Suprapubic skin (tissue), 4 donors: ENCODE measurements around the gene OOEP. TPM values are rescaled to one million over a fixed set of nuclear protein-coding genes. Genes with fewer than 3 reads are reported as not detected.

Experiments used
- DNase-seq, 2 donors: peaks; one replicate each; pipeline ENCODE4 v3.0.0-alpha.2; 2019; ENCODE audit warnings: low spot score in 2 of 2
- H3K27ac ChIP-seq: fragments of 200-600 bp; sonication (generic); one replicate; pipeline ENCODE4 v1.5.1; 2019
- H3K27me3 ChIP-seq: fragments of 200-600 bp; sonication (generic); one replicate; pipeline ENCODE4 v1.5.1; 2019
- H3K36me3 ChIP-seq: fragments of 200-600 bp; sonication (generic); one replicate; pipeline ENCODE4 v1.5.1; 2019
- H3K4me1 ChIP-seq: fragments of 200-600 bp; sonication (generic); one replicate; pipeline ENCODE4 v1.5.1; 2019
- H3K4me3 ChIP-seq: fragments of 200-600 bp; sonication (generic); one replicate; pipeline ENCODE4 v1.5.1; 2019; ENCODE audit warnings: mild to moderate bottlenecking
- H3K9me3 ChIP-seq: fragments of 200-600 bp; sonication (generic); one replicate; pipeline ENCODE4 v1.5.1; 2019
- CTCF ChIP-seq, 2 donors: fragments of 200-600 bp in 1 of 2; fragments of 450-650 bp in 1 of 2; sonication (generic) in 1 of 2; IDR thresholded peaks; one replicate each; pipeline ENCODE4 v1.5.1; 2016 to 2019; ENCODE audit warnings: antibody characterized with exemption in 2 of 2, mild to moderate bottlenecking in 1 of 2, moderate library complexity in 1 of 2
- EP300 ChIP-seq: sonication (generic); formaldehyde crosslinking; IDR thresholded peaks from one replicate; pipeline ENCODE4 v1.6.1; 2017; ENCODE audit warnings: antibody characterized with exemption
- POLR2A ChIP-seq, 2 donors: fragments of 450-650 bp; IDR thresholded peaks; one replicate each; pipeline ENCODE4 v1.6.1; 2017; ENCODE audit warnings: antibody characterized with exemption in 2 of 2, mild to moderate bottlenecking in 2 of 2, moderate library complexity in 2 of 2
- POLR2AphosphoS5 ChIP-seq, 3 donors: sonication (generic); formaldehyde crosslinking; IDR thresholded peaks; one replicate each; pipeline ENCODE4 v1.6.1; 2017; ENCODE audit warnings: antibody characterized with exemption in 3 of 3
- WGBS: methylation state at CpG from one replicate; pipeline ENCODE4 v1.1.5; 2018; 5-methylcytosine and 5-hydroxymethylcytosine counted together
- total RNA-seq, 4 donors: library from RNA; depleted of rRNA; stranded (reverse); fragments of >200 nt; gene quantifications; one replicate each; pipeline ENCODE4 v1.1.0, GENCODE V29; 2016

OOEP gene
- total RNA-seq, 4 donors from 2014 or later, result 0.87 TPM; not detected in 3

- Histone ChIP-seq H3K9me3 (no peaks in the 10 kb centered on the region), H3K4me3 (no peak overlapping the region), H3K27me3 (peaks cover 9% of the 10 kb centered on the region), H3K4me1 (no peaks in the 10 kb centered on the region), H3K36me3 (no peaks in the 10 kb centered on the region), H3K27ac (no peak overlapping the region)
- no peak for DNase-seq
- TF ChIP-seq POLR2A (IDR thresholded peaks at IDR 0.05) (no peak), CTCF (IDR thresholded peaks at IDR 0.05) (no peak), POLR2AphosphoS5 (IDR thresholded peaks at IDR 0.05) (no peak), EP300 (no peak)
These were observed 26.5 kb downstream of the OOEP start for GRCh38 chr6:73343164-73343563.

GRCh38 chr6:73342174-73342573, 27.5 kb downstream of the OOEP start:
- TF ChIP-seq POLR2A (IDR thresholded peaks at IDR 0.05) (no peak), CTCF (IDR thresholded peaks at IDR 0.05) (no peak), POLR2AphosphoS5 (IDR thresholded peaks at IDR 0.05) (no peak), EP300 (no peak)
- WGBS, result 78% methylated on average over 5 of the region's 5 CpGs
- Histone ChIP-seq H3K4me1 (no peaks in the 10 kb centered on the region), H3K4me3 (no peak overlapping the region), H3K27ac (no peak overlapping the region), H3K36me3 (no peaks in the 10 kb centered on the region), H3K27me3 (no peaks in the 10 kb centered on the region), H3K9me3 (no peaks in the 10 kb centered on the region)
- DNase-seq, result no peak

GRCh38 chr6:73341335-73341734, 28.4 kb downstream of the OOEP start:
- H3K27ac ChIP-seq, result no peak overlapping the region
- no peak overlapping the region for H3K4me3 ChIP-seq
- H3K9me3 ChIP-seq, result no peaks in the 10 kb centered on the region
- TF ChIP-seq POLR2A (IDR thresholded peaks at IDR 0.05) (no peak), POLR2AphosphoS5 (IDR thresholded peaks at IDR 0.05) (no peak), CTCF (IDR thresholded peaks at IDR 0.05) (no peak), EP300 (no peak)
- no peak for DNase-seq
- WGBS, result 58% methylated on average over 1 of the region's 1 CpG
- H3K36me3 ChIP-seq, result no peaks in the 10 kb centered on the region
- no peaks in the 10 kb centered on the region for H3K27me3 ChIP-seq
- no peaks in the 10 kb centered on the region for H3K4me1 ChIP-seq

GRCh38 chr6:73340048-73340447, 29.6 kb downstream of the OOEP start:
- no peak for DNase-seq
- Histone ChIP-seq H3K9me3 (no peaks in the 10 kb centered on the region), H3K36me3 (no peaks in the 10 kb centered on the region), H3K4me1 (no peaks in the 10 kb centered on the region), H3K4me3 (no peak overlapping the region), H3K27ac (no peak overlapping the region), H3K27me3 (no peaks in the 10 kb centered on the region)
- no peak for TF ChIP-seq CTCF (IDR thresholded peaks at IDR 0.05)
- TF ChIP-seq POLR2AphosphoS5 (IDR thresholded peaks at IDR 0.05), result no peak
- TF ChIP-seq EP300, result no peak
- 43% methylated on average over 2 of the region's 2 CpGs for WGBS

- no peaks in the 10 kb centered on the region for H3K27me3 ChIP-seq
- 56% methylated on average over 3 of the region's 3 CpGs for WGBS
- TF ChIP-seq EP300 (no peak), CTCF (IDR thresholded peaks at IDR 0.05) (no peak), POLR2A (IDR thresholded peaks at IDR 0.05) (no peak), POLR2AphosphoS5 (IDR thresholded peaks at IDR 0.05) (no peak)
- H3K27ac ChIP-seq, result no peak overlapping the region
- no peaks in the 10 kb centered on the region for H3K9me3 ChIP-seq
- H3K4me1 ChIP-seq, result no peaks in the 10 kb centered on the region
- H3K36me3 ChIP-seq, result no peaks in the 10 kb centered on the region
- no peak overlapping the region for H3K4me3 ChIP-seq
- DNase-seq, result no peak
These were observed 30.4 kb downstream of the OOEP start for GRCh38 chr6:73339340-73339739.
